ENCODE data around the gene ERBB4.

The ERBB4 gene

DNA sequence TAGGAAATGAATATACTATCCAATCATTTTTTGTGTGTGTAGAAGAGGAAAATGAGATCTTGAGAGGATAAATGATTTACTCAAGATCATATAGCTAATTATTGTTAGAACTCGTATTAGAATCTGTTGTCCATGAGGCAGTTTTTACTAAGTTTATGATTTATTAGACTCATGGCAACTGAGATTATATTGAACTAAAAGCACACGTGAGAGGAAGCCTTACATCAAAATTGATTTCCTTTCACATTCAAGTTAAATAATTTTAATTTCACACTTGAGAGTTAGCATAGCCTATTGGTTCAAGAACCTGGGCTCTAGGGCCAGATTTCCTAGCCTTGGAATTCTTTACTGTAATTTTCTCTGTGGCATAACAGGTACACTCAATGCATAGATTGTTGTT is 552.3 kb downstream of the ERBB4 start:
- no peak for DNase-seq

DNA sequence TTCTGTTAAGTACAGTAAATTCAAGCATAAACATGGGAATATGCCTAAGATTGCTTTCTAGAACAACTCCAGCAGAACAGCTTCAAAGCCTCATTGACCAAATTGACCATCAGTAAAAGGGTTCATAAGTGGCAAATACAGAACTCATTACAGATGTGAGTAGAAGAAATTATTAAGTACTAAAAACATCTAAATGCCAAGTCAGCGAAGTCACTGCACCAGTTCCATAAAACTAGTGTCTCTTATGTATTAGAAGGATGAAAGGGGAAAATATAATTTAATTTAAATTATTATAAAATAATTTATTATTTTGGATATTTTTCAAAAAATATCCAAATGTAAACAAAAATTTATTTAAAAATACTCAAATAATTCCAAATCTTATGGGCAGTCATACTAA is 553.2 kb downstream of the ERBB4 start:
- no peak for DNase-seq

DNA sequence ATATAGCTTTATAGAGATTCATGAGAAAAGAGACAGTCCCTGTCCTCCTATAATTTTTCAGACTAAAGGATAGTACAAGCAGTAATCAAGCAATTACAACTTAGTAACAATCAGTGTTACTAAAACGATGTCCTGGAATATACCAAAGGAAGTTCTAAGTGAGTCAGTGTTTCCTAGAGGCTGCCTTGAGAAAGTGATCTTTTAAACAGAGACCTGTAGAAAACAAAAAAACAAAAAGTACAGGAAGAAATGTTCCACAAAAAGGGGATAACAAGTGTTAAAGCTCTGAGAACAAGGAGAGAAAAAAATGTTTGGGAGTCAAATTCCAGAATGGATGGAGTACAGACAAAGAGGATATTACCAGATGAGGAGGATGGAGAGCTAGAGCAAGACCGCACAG is 556.4 kb downstream of the ERBB4 start:
- no peak for DNase-seq

DNA sequence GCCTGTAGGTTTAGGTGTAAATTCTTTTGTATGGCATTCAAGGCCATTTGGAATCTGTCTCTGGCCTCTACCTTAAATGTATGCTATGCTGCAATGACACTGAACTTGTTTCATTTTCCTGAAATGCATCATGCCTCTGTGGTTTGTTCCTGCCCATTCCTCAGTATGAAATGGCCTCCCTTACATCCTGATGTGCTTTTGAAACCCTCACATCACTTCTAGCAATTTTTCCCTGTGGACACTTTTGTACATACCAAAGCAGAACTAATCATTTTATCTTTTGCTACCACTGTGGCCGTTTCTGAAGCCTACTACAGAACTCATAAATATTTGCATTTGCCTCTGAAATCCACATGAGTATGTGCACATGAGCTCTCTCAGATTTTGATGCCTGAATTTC is 557.2 kb downstream of the ERBB4 start:
- DNase-seq: no peak

DNA sequence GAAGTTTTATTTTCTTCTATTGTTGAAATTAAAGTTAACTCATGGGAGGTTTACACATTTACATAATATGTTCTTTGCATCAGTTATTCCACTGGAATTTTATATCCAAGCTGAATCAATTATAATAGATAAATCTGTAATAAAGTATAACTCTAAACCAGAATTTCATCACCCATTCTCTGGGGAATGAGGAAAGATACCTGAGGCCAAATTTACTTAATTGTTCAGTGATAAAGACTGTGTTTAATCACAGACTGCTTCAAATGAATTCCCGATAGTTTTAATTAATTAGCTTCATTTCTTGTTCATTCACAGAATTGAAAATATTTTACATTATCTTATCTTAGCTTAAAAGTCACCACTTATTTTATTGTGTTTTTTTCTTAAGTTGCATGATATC is 562.5 kb downstream of the ERBB4 start:
- DNase-seq: no peak

DNA sequence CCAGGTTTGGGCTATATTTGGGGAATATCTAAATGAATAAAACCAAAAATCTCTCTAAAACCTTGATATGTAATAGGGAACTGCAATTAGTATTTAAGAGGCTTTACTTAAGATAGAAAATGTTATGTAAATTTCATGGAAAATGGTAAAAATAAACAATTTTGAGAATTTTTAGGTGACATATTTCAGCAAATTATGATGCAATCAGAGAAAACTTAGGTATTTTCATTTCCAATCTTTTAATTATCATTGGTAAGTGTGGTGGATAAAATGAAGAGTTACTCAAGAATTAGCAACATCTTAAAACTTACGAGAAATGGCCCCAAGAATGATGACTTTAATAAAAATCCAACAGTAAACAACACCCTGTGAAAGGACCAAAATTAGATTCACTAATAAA is 571.4 kb downstream of the ERBB4 start:
- DNase-seq: no peak

DNA sequence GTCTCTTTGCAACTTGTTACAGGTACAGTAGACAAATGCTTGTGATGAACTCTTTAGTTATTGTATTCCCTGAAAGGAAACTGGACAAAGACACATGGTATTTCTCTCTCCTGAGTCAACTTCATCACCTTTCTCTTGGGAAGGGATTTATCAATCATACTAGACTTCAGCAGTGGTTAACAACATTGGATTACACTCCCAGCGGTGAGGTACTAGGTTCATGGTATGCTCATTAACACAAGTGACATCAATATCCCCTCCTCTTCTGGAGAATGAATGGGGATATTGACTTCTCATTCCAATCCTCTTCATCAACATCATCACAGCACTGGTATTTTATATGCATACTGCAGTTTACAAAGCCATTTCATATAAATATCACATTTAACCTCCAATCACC is 574.6 kb downstream of the ERBB4 start:
- no peak for DNase-seq

DNA sequence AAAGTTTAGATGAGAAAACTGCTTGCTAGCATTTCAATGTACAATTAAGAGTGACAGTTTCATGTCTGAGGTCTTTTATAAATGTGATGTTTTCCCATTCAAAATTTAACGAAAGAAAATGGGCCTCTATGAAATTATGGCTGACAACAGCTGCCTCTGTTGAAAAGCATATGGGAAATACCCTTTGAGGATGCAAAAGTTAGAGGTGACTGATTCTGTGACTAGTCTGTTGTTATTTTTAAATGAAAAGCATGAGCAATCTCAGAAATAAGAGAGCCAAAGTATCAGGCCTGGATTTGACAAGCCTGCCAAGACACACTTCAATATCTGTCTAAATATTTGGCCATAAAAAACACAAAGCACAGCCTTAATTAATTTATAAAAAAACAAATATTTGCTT is 580.8 kb downstream of the ERBB4 start:
- DNase-seq: no peak

DNA sequence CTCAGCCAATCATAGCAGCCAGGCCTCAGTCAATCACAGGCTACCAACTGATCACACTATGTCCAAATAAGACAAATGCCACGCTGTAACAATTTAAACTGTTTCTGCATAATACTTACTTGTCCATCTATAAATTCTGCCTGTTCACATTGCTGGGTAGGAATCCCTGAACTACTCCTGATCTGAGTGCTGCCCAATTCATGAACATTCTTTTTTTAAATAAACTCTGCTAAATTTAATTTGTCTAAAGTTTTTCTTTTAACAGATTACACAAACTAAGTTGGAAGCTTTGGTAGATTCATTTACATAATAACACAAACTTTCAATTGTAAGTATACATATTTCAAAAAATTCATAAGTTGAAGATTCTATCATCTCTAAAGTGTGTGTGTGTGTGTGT is 583.0 kb downstream of the ERBB4 start:
- DNase-seq: no peak

DNA sequence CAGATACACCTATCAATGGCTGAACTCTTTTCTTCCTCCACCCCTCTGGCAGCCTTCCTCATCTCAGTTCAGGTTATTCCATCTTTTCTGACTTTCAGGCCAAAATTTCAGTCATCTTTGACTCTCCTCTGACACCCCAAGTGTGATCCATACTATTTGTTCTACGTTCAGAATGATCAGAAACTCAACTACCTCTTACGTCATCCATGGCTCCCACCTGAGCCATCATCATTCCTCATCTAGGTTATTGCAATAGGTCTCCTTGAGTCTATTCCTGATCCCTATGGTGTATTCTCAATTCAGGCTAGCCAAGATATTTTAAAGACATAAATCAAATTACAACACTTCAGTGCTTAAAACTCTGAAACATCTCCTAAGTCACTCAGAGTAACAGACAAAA is 589.7 kb downstream of the ERBB4 start:
- no peak for DNase-seq

DNA sequence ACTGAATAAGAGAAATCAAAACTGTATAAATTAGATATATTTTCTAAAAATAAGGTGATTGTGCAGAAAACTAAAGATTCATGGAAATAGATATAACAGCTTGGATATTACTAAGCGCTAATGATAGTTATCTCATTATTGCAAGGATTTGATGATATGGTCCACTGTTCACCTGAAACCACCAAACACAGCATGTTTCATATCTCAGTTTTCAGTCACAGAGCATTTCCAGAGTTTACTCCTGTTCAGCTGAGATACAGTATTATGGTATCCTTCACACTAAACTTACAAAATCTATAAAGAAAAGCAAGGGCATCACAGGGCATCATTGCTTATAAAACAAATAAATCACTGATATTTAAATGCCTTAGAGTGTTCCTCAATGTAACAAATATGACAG is 591.6 kb downstream of the ERBB4 start:
- DNase-seq: no peak

DNA sequence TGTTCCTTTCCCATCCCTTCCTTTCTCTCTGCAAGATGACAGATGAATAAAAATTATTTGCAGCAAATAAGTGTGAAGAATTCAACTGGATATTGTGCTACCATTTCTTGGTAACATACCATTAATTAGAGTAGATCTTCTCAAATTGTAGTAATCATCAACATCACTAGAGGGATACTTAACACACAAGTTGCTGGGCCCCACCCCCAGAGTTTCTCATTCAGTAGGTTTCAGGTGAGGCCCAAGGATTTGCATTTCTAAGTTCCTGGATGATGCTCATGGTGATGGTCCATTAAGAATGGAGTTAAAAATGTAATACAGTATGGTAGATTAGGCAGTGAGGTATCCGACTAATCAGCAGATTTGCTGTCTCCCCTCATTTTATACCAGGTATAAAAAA is 594.0 kb downstream of the ERBB4 start:
- DNase-seq: no peak

DNA sequence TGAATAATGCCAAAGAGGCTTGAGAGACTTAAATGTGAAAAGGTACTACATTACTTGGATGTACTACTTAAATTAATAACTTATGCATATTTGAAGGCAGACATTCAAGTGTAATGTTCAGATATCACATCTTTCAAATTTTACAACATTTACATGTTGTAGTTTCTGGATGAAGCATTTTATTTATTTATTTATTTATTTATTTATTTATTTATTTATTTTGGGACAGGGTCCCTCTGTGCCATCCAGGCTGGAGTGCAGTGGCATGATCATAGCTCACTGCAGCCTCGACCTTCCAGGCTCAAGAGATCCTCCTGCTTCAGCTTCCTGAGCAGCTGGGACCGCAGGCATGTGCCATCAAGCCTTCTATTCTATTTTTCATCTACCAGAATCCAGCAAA is 596.4 kb downstream of the ERBB4 start:
- no peak for DNase-seq

DNA sequence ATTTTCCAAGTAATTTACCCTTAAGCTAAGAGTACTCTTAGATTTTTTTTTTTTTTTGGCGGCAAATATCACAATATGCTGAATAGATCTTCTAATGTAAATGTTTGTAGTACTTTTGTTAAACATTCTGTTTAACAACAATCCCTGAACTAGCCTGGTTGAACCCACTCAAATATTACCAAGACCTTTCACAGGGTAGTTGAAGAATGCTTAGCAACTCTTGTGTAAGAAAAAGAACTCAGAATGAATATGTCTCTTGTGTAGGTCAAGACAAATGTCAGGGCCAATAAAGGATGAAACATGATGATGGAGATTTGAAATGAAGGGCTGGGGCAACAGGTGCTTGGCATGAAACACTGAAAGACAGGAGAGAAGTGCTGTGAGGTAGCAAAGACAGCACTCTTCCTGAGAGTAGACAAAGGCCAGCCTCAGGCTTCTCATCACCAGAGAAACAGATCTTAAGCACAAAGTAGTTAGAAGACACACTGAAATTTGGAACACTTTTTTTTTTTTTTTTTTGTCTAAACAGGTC is 597.3 kb downstream of the ERBB4 start:
- DNase-seq: no peak

DNA sequence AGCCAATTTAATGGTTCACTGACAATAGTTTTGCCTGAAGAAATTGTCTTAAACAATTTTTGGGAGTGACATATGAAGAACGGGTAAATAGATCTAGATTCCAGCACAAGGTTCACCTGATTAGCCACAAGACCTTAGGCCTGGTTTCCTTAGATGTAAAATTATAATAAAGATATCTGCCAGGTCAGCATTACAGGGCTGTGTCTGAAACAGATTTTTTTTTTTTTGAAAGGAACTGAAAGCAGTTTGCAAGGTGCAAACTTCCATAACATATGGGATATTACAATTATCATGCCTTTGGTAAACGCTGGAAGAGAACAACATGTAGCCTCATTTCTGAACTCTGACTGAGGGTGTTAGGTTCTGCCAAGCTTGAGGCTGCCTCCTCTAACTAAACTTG is 599.4 kb downstream of the ERBB4 start:
- no peak for DNase-seq

DNA sequence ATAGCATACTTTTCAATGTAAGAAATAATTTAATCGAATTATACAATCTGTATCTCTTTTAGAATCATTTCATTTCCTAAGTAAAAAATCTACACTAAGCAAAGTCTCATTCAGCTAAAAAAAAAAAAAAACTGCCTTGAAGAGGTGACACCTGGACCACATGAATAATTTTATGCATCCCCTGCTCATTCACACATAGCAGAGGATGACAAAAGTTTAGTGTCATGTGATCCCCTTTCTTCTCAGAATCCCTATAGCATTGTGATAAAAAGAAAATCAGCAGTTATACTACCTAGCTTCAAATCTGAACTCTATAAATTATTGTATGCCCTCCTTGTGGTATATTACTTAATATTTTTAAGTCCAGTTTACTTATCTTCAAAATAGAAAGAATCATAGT is 603.8 kb downstream of the ERBB4 start:
- DNase-seq: no peak

DNA sequence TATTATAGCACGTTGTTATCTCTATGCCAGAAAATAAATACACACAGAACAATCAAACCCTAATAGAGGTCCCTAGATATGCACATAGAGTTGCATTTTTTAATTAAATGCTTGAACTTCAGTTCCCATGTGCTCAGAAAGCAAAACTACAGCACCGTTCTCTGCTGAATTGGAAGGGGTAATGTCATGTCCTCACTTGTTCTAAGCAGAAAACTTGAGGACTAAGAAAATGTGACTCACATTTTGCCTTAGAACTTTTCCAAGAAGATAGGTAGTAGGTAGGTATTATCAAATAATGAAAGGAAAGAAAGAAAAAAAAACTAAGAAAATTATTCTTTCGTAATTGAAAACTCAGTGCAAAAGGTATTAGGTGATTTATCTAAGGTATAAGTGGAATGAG is 607.3 kb downstream of the ERBB4 start:
- no peak for DNase-seq

DNA sequence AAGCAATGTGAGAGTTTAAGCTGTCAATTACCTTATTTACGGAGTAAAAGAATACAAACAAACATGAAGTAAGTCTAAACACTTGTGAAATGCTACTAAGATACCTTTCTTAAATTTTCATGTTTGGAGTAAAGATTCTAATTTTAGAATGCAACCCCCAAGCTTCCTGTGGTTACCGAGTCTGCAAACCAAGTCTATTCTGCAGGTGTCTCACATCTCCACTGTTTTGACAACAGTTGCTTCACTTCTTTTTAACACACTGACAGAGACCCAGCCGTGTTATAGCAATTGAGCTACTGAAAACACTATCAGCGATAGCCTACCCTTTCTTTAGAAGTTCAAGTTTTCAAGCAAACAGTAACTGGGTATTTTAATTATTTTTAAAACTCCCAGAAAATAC is 608.3 kb downstream of the ERBB4 start:
- DNase-seq: no peak

DNA sequence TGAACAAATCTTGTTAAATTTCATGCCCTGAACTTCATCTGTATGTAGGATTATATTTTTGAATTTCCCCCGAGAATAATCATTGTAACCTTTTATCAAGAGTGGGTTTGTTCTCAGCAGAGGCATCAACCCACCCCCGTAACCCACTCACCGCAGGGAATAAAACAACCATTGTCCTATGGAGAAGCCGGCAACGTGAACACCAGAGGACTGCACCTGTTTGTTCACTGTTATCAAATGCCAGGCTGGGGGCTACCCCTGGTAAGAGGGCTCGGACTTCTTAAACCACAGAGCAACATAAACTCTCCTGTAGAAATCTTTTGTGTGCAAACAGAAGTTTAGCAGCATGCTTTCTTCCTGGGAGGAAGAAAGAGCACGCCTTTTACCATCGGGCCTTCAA is 610.4 kb downstream of the ERBB4 start:
- no peak for DNase-seq

DNA sequence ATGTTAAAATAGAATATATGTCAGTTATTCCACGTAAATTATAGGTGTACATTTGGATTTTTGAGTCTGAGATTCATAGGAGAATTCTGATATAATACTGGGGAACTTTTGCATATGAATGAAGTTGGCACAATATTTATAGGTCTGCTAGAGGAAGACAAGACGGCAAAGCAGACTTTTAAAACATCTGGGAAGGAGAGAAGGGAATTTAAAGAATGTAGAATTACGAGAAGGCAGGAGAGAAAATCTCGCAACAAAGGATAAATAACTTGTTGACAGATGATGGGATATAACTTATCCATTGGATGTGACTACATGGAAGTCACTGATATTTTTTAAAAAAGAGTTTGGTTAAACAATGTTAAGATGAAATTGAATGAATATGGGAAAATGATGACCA is 615.6 kb downstream of the ERBB4 start:
- no peak for DNase-seq

DNA sequence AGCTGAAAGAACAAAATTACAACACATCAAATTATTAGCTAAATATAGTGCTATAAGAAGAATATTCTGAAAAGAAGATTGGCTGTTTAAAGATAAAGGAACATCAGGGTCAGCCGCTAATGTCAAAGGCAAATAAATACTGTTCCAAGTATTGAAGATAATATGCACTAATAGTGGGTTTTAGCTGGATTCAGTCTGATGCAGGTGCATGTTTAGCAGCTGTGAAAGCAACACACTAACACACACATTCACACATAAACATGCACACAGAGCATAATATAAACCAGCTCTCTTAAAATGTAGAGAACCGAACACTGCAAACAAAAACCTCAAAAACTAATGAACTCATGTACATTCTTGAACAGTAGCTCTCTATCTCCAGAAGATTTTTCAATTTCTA is 634.6 kb downstream of the ERBB4 start:
- DNase-seq: no peak

DNA sequence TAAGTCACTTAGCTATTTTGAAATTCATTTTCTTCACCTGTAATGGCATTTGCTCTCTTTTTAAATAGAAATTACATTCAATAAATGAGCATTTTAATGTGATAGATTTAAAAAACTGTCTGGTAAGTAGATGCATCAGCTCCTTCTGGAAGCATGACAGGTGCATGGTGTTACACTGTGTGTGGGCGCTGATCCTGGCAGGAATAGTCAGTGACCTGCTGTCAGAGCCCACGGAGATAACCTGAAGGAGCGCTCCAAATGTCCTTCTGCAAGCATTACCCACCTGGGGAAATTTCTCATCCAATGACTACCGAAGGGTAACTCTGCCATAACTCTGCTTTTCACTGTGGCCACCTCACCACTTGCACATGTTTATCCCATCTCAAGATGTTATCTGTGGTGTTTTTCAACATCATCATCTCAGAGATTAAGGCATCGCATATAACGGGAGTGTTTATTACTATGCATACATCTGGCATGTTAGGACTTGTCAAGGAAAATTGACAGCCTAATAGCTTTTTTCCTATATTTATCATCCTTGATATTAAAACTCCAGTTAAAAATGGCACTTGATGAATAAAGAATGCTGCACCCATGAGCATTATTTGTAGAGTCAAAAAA is 637.3 kb downstream of the ERBB4 start:
- no peak for DNase-seq

DNA sequence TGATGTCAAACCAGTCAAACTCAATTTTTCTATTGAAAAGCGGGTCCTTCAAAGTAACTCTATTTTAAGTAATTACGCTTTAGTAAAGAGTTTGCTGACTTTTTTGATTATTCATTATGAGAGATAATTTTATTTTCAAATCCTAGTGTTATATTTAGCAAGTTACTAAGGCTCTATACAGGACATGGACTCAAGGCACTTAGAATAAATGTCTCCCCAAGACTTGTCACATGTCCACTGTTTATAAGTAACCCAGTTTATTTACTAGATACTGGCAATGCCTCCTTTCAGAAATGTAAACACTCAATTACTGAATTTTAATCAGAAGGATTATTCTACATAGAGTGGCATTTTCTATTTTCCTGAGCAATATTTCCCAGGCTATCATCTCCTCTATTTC is 638.1 kb downstream of the ERBB4 start:
- DNase-seq: no peak

DNA sequence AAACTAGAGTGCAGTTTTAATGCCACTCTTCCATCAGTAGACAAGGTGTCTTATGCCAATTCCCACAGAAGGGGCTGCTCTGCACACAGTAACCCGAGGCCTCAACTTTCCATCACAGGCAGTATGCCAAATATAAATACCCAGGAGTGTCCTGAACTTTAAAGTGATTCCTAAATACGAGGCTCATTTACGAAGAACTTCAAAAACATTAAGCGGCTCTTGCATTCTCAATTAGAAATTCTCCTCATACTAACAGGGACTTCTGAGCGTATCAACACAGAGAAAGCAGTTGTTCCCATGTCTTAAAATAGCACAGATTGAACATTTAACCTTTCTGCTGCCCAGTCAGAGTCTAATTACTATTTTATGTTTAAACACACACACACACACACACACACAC is 638.6 kb downstream of the ERBB4 start:
- no peak for DNase-seq

DNA sequence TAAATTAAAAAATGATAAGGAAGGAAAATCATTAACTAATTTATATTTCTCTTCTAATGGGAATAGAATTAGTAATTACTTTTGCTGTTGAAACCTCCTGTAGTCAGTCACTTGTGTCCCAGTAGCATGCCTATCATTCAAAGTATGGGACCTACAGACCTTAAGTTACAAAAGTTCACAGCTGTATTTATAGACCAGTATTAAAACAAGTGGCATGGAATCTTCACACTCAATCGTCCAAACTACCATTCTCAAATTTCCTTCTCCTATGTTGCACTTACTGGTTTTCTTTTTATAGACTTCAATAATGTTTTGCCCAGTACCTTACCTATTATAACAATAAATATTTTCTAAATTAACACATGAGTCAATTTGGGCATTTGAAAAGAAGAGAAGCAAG is 639.9 kb downstream of the ERBB4 start:
- DNase-seq: no peak

Measured in fibroblast of skin of back (primary cell).